ENCODE results near the gene CAMKMT.

- no peak for TF ChIP-seq CTCF (IDR thresholded peaks at IDR 0.05)
- TF ChIP-seq POLR2A (IDR thresholded peaks at IDR 0.05) = no peak
- no peak for TF ChIP-seq POLR2AphosphoS5 (IDR thresholded peaks at IDR 0.05)
- no peak for TF ChIP-seq EP300 (IDR thresholded peaks at IDR 0.05)
These were observed 460.4 kb downstream of the CAMKMT start for GRCh38 chr2:44822174-44822573.
